H1 (cell line): ENCODE measurements around the gene MAP1LC3A.

Source experiments
- CTCF ChIP-seq, 3 experiments: IDR thresholded peaks; 1 replicate in 2 of 3; 2 replicates in 1 of 3; pipeline versions ENCODE4 v1.5.1 to v1.6.1; 2011; ENCODE audit warnings: low read length in 3 of 3, mild to moderate bottlenecking in 3 of 3, inconsistent platforms in 2 of 3, low read depth in 1 of 3, moderate library complexity in 1 of 3; ENCODE audit not compliant: insufficient read depth in 1 of 3; ENCODE audit errors: control extremely low read depth in 1 of 3
- EZH2 ChIP-seq: fragments of 200-600 bp; sonication (generic); IDR thresholded peaks from 2 replicates; pipeline ENCODE4 v1.7.1; 2012; ENCODE audit warnings: low read depth, mild to moderate bottlenecking, moderate library complexity, low read length, inconsistent platforms; ENCODE audit not compliant: severe bottlenecking
- GABPA ChIP-seq: IDR thresholded peaks from 2 replicates; pipeline ENCODE4 v1.6.1; 2011; ENCODE audit warnings: mild to moderate bottlenecking, low read length, moderate library complexity, borderline replicate concordance; ENCODE audit not compliant: insufficient read depth
- JUN ChIP-seq: IDR thresholded peaks from 2 replicates; pipeline ENCODE4 v1.6.1; 2011; ENCODE audit warnings: low read depth, mild to moderate bottlenecking, improper control_type of control experiment, low read length
- KDM1A ChIP-seq: fragments of 200-600, 300-600 bp; sonication (generic); IDR thresholded peaks from 2 replicates; pipeline ENCODE4 v1.7.1; 2016; ENCODE audit warnings: mild to moderate bottlenecking, low read length, borderline replicate concordance
- KDM4A ChIP-seq: IDR thresholded peaks from one replicate; pipeline ENCODE4 v1.7.1; 2012; ENCODE audit warnings: low read depth, mild to moderate bottlenecking, moderate library complexity, low read length, inconsistent platforms; ENCODE audit not compliant: severe bottlenecking
- POLR2A ChIP-seq, 2 experiments: IDR thresholded peaks; 1 replicate in 1 of 2; 2 replicates in 1 of 2; pipeline ENCODE4 v1.6.1; 2011; ENCODE audit warnings: low read depth in 2 of 2, low read length in 2 of 2, mild to moderate bottlenecking in 2 of 2; ENCODE audit errors: control extremely low read depth in 1 of 2
- POLR2AphosphoS5 ChIP-seq: IDR thresholded peaks from 2 replicates; pipeline ENCODE4 v1.6.1; 2011; ENCODE audit warnings: low read depth, low read length
- RNF2 ChIP-seq: fragments of 200-900, 300-1000 bp; sonication (generic); IDR thresholded peaks from 2 replicates; pipeline ENCODE4 v1.7.1; 2016; ENCODE audit warnings: borderline replicate concordance, low read depth, mild to moderate bottlenecking, antibody characterized with exemption, low read length; ENCODE audit not compliant: poor library complexity, severe bottlenecking; ENCODE audit errors: missing control alignments
- SRF ChIP-seq: IDR thresholded peaks from 2 replicates; pipeline ENCODE4 v1.6.1; 2011; ENCODE audit warnings: mild to moderate bottlenecking, low read depth, low read length, moderate library complexity
- TEAD4 ChIP-seq: IDR thresholded peaks from 2 replicates; pipeline ENCODE4 v1.6.1; 2012; ENCODE audit warnings: low read depth, low read length, inconsistent platforms, mixed read lengths
- YY1 ChIP-seq: IDR thresholded peaks from 2 replicates; pipeline ENCODE4 v1.6.1; 2011; ENCODE audit warnings: low read depth, mild to moderate bottlenecking, low read length

GRCh38 chr20:34517114-34517505 lies 41.4 kb upstream of the MAP1LC3A start:
- TF ChIP-seq KDM4A (no peak), CTCF (IDR thresholded peaks at IDR 0.05; ENCODE audit: control extremely low read depth in 1 of 3, insufficient read depth in 1 of 3, low read depth in 1 of 3, low read length in 3 of 3) (no peak), POLR2AphosphoS5 (no peak), EZH2 (no peak), YY1 (no peak), SRF (no peak), JUN (no peak), POLR2A (IDR thresholded peaks at IDR 0.05; ENCODE audit: control extremely low read depth in 1 of 2, low read depth in 2 of 2, low read length in 2 of 2) (no peak), RNF2 (no peak), TEAD4 (no peak), GABPA (no peak), KDM1A (no peak)
